ENCODE results near the gene CFTR. TPM values are rescaled to one million over a fixed set of nuclear protein-coding genes. Genes with fewer than 3 reads are reported as not detected.

Gene CFTR
- total RNA-seq, 2 experiments from 2014 or later: not detected

DNA sequence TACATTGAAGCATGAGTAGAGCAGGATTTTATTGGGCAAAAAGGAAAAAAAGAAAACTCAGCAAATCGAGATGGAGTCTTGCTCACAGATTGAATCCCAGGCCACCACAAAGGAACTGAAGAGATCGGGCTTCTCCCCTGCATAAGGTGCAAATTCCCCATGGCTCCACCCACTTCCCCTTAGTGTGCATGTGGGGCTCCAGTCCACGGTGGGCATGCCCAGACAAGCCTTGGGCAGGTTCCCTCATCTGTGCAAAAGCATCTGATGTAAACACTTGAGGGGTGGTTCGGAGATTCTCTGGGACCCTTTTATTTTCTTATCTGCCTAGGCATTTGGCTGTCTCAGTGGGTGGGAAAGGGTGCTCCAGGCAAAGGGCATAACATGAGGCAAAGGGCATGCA lies 150.7 kb downstream of the CFTR start:
- H3K4me1 Mint-ChIP-seq (ENCODE audit: low read depth): no peaks in the 10 kb centered on the region
- POLR2A ChIA-PET: no interaction called here

DNA sequence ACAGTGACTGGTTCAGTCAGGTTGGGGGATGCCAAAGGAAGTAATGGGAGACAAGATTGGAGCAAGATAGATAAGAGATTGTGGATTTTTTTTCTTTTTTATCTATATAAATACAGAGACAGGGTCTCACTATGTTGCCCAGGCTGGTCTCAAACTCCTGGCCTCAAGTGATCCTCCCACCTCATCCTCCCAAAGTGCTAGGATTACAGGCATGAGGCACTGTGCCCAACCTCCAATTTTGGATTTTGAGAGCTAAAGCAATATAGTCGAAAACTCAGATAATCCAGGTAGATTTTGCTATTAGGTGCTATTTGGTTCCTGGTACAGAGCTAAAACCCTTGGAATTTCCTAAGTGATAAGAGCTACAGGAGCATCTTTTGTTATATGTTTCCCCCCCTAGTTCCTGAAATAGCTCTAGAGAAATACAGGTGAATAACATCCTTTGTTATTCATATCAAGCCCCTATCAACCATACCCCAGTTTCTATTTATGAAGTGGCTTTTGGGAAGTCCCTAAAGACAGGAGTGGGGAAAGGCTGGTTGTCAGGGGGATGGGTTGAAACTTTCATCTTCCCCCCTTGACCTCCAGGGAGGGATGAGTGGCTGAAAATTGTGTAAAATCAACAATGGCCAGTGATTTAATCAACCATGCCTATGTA lies 151.2 kb downstream of the CFTR start:
- H3K9me3 Mint-ChIP-seq: no peaks in the 10 kb centered on the region
- intact Hi-C loops (cut with micrococcal nuclease): no loop called here
- POLR2A ChIA-PET: no interaction called here
- H3K4me1 Mint-ChIP-seq (ENCODE audit: low read depth): no peaks in the 10 kb centered on the region
- CTCF ChIA-PET: no interaction called here
- TF ChIP-seq, protein P1, sequence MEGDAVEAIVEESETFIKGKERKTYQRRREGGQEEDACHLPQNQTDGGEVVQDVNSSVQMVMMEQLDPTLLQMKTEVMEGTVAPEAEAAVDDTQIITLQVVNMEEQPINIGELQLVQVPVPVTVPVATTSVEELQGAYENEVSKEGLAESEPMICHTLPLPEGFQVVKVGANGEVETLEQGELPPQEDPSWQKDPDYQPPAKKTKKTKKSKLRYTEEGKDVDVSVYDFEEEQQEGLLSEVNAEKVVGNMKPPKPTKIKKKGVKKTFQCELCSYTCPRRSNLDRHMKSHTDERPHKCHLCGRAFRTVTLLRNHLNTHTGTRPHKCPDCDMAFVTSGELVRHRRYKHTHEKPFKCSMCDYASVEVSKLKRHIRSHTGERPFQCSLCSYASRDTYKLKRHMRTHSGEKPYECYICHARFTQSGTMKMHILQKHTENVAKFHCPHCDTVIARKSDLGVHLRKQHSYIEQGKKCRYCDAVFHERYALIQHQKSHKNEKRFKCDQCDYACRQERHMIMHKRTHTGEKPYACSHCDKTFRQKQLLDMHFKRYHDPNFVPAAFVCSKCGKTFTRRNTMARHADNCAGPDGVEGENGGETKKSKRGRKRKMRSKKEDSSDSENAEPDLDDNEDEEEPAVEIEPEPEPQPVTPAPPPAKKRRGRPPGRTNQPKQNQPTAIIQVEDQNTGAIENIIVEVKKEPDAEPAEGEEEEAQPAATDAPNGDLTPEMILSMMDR (IDR thresholded peaks at IDR 0.05): no peak
- H3K4me3 Mint-ChIP-seq: no peak overlapping the region
- H3K27ac Mint-ChIP-seq: no peak overlapping the region
- H3K36me3 Mint-ChIP-seq (ENCODE audit: low read depth): no peaks in the 10 kb centered on the region
- H3K27me3 Mint-ChIP-seq: no peaks in the 10 kb centered on the region
- no peak for DNase-seq
- ATAC-seq: no peak

More for the DNA sequence above, 150.7 kb downstream of the CFTR start:
- intact Hi-C loops (cut with micrococcal nuclease): no loop called here
- H3K27ac Mint-ChIP-seq: no peak overlapping the region
- no peaks in the 10 kb centered on the region for H3K36me3 Mint-ChIP-seq (ENCODE audit: low read depth)
- DNase-seq (no peak), ATAC-seq (no peak)
- H3K9me3 Mint-ChIP-seq: no peaks in the 10 kb centered on the region
- H3K27me3 Mint-ChIP-seq: no peaks in the 10 kb centered on the region
- CTCF ChIA-PET: no interaction called here
- TF ChIP-seq, protein P1 (IDR thresholded peaks at IDR 0.05): no peak
- no peak overlapping the region for H3K4me3 Mint-ChIP-seq

DNA sequence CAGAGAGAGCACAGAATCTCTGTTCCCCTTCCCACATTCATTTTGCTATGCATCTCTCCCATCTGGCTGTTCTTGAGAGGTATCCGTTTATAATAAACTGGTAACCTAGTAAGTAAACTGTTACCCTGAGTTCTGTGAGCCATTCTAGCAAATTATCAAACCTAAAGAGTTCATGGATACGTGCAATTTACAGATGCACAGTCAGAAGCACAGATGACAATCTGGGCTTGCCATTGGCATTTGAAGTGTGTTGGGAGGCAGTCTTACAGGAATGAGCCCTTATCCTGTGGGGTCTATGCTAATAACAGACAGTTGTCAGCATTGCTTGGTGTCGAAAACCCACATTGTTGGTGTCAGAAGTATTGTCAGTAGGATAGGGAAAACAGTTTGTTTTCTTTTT lies 151.8 kb downstream of the CFTR start:
- TF ChIP-seq, protein P1 (IDR thresholded peaks at IDR 0.05): no peak
- CTCF ChIA-PET: no interaction called here
- Mint-ChIP-seq H3K36me3 (ENCODE audit: low read depth) (no peaks in the 10 kb centered on the region), H3K27ac (no peak overlapping the region), H3K9me3 (no peaks in the 10 kb centered on the region), H3K4me3 (no peak overlapping the region), H3K4me1 (ENCODE audit: low read depth) (no peaks in the 10 kb centered on the region), H3K27me3 (no peaks in the 10 kb centered on the region)
- ATAC-seq (no peak), DNase-seq (no peak)
- POLR2A ChIA-PET: no interaction called here
- intact Hi-C loops (cut with micrococcal nuclease): no loop called here

DNA sequence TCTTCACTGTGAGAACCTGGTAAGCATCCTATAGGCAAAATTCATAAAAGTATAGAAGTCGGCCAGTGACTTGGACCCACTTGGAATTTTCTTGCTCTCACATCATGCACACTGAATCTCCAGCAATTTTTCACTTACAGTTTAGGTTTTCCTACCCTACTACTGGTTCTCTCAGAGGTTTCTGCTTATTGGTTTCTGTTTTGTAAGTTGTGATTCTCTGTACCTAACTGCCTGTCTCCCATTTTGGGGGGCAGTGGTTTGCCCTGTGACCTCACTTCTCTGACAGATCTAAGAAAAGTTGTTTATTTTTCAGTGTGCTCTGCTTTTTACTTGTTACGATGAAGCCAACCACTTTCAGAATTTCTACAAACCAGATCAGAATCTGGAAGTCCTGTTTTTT lies 158.1 kb downstream of the CFTR start:
- ATAC-seq (no peak), DNase-seq (no peak)
- H3K27me3 Mint-ChIP-seq: peaks cover 3% of the 10 kb centered on the region
- H3K27ac Mint-ChIP-seq: no peak overlapping the region
- H3K4me1 Mint-ChIP-seq (ENCODE audit: low read depth): no peaks in the 10 kb centered on the region
- no peak overlapping the region for H3K4me3 Mint-ChIP-seq
- CTCF ChIA-PET: no interaction called here
- H3K36me3 Mint-ChIP-seq (ENCODE audit: low read depth): no peaks in the 10 kb centered on the region
- intact Hi-C loops (cut with micrococcal nuclease): no loop called here
- H3K9me3 Mint-ChIP-seq: no peaks in the 10 kb centered on the region
- POLR2A ChIA-PET: no interaction called here
- TF ChIP-seq, protein P1 (IDR thresholded peaks at IDR 0.05): no peak

DNA sequence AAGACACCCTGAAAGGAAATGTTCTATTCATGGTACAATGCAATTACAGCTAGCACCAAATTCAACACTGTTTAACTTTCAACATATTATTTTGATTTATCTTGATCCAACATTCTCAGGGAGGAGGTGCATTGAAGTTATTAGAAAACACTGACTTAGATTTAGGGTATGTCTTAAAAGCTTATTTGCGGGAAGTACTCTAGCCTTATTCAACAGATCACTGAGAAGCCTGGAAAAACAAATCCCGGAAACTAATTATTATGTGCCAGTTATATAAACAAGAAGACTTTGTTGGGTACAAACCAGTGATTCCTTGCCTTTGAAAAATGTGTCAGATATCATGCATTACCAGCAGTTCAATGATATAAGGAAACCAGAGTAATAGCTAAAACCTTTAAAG lies 160.1 kb downstream of the CFTR start:
- ATAC-seq (no peak), DNase-seq (no peak)
- TF ChIP-seq, protein P1 (IDR thresholded peaks at IDR 0.05): no peak
- no peak overlapping the region for H3K27ac Mint-ChIP-seq
- peaks cover 3% of the 10 kb centered on the region for H3K27me3 Mint-ChIP-seq
- POLR2A ChIA-PET: no interaction called here
- no peaks in the 10 kb centered on the region for H3K9me3 Mint-ChIP-seq
- CTCF ChIA-PET: no interaction called here
- no peaks in the 10 kb centered on the region for H3K4me1 Mint-ChIP-seq (ENCODE audit: low read depth)
- intact Hi-C loops (cut with micrococcal nuclease): no loop called here
- H3K36me3 Mint-ChIP-seq (ENCODE audit: low read depth): no peaks in the 10 kb centered on the region
- no peak overlapping the region for H3K4me3 Mint-ChIP-seq

All from activated CD8-positive, alpha-beta T cell treated with anti-CD3 and anti-CD28 coated beads for 36 hours (primary cell).